Testis (tissue), 2 donors: ENCODE measurements around the gene ACTR1A.

Experiments used
- POLR2A ChIP-seq: fragments of 450-650 bp; IDR thresholded peaks from one replicate; pipeline ENCODE4 v1.6.1; 2017; ENCODE audit warnings: antibody characterized with exemption, mild to moderate bottlenecking, moderate library complexity
- TF ChIP-seq, protein P1 (sequence below), 3 experiments: fragments of 450-650 bp in 2 of 3; fragments of 200-600 bp in 1 of 3; sonication (generic) in 1 of 3; IDR thresholded peaks; one replicate each; pipeline ENCODE4 v1.5.1; 2016 to 2019; ENCODE audit warnings: antibody characterized with exemption in 3 of 3, mild to moderate bottlenecking in 2 of 3, moderate library complexity in 1 of 3

- TF ChIP-seq, protein P1, sequence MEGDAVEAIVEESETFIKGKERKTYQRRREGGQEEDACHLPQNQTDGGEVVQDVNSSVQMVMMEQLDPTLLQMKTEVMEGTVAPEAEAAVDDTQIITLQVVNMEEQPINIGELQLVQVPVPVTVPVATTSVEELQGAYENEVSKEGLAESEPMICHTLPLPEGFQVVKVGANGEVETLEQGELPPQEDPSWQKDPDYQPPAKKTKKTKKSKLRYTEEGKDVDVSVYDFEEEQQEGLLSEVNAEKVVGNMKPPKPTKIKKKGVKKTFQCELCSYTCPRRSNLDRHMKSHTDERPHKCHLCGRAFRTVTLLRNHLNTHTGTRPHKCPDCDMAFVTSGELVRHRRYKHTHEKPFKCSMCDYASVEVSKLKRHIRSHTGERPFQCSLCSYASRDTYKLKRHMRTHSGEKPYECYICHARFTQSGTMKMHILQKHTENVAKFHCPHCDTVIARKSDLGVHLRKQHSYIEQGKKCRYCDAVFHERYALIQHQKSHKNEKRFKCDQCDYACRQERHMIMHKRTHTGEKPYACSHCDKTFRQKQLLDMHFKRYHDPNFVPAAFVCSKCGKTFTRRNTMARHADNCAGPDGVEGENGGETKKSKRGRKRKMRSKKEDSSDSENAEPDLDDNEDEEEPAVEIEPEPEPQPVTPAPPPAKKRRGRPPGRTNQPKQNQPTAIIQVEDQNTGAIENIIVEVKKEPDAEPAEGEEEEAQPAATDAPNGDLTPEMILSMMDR (IDR thresholded peaks at IDR 0.05): no peak
- TF ChIP-seq POLR2A: no peak
Observed at GRCh38 chr10:102499356-102499755, 3.2 kb downstream of the ACTR1A start.
